Left forelimb (tissue), 1 donor: ENCODE data around the gene UQCRFS1.
"Not testable (repeated sequence)": the region's sequence is repeated elsewhere in the genome, so short reads cannot be mapped to it uniquely, and the experiment has no call there.

Source experiments
- DNase-seq: peaks from one replicate; pipeline ENCODE4 v3.0.0-alpha.2; 2018; ENCODE audit warnings: low spot score

The UQCRFS1 gene

GRCh38 chr19:29214411-29214810 is 1.5 kb upstream of the UQCRFS1 start:
- DNase-seq: no peak

- no peak for DNase-seq
Observed at GRCh38 chr19:29212356-29212647, 649 bp downstream of the UQCRFS1 start.

DNA sequence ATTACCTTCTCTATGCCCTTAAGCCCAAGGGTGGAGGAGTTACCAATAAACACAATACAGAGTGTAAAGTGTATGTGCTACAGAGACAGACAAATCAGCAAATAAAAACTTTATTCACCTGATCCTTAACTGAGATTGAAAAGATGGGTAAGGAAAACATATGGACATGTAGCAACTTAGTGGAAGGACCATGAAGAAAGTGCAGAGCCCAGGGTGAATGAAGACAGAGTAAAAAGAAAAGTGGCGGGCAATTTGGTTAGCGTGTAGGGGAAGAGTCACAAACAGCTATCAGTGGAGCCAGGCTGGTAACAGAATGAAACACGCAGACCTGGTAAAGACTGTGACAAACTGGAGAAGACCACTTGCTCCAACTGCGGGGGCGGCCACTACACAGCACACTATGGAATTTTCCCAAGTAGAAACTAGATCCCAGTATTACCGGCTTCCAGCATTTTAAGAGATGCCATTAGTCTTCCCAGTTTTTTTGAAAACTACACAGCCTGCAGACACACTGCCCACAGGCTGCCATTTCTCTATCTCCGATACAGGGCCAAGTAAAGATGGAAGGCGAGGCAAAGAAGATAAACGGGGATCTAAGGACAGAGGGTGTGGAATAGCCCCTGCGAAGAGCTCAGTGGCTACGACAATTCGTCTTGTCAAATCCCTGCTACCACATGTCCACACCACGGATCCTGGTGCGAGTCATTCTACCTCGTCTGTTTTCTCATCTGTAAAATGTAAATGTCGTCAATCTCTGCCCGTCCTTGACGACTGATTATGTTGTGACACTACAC is 1.2 kb downstream of the UQCRFS1 start:
- DNase-seq: no peak

GRCh38 chr19:29211041-29211440 is 1.9 kb downstream of the UQCRFS1 start:
- DNase-seq: not testable (repeated sequence)

- not testable (repeated sequence) for DNase-seq
Observed at GRCh38 chr19:29210502-29210901, 2.4 kb downstream of the UQCRFS1 start.

- DNase-seq: not testable (repeated sequence)
Observed at GRCh38 chr19:29207403-29208187, 5.4 kb downstream of the UQCRFS1 start.

- no peak for DNase-seq
Observed at GRCh38 chr19:29206453-29206852, 6.5 kb downstream of the UQCRFS1 start.

DNA sequence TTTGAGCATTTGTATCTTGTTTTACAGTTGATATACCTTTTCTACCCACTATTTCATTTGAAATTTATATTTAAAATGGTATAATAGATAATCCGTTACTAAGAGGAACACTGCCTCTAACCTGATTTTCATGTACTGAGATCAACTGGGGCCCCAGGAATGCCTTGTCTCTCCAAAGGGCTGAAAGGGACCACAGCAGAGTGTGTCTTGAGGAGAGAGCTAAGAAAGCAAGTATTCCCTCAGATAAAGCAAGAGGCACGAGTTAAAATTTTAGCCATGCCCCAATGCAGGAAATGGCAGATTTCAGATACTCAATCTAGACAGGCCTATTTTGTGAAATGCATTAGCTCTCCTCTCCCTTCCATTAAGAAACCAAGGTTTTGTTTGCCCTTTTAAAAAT is 10.7 kb downstream of the UQCRFS1 start:
- DNase-seq: no peak

DNA sequence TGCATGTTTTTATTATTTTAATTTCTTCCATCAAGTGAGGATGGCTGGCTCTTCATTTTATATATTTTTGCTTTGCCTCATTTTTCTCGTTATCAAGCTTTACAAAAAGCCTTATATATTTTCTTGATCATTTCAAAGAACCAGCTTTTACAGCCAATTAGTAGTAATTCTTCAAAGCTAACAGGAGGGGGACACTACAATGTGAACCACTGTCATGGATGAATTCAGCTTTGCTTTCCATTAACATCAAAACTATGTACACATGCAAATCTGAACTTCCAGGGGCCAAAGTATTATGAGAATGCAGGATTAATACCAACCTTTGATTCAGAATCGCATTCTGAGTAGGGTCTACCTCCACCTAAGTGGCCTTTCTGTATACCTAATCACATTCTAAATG is 11.1 kb downstream of the UQCRFS1 start:
- no peak for DNase-seq

GRCh38 chr19:29194658-29195057 is 18.3 kb downstream of the UQCRFS1 start:
- DNase-seq: no peak

GRCh38 chr19:29193155-29193554 is 19.8 kb downstream of the UQCRFS1 start:
- DNase-seq: no peak

GRCh38 chr19:29191005-29191404 is 21.9 kb downstream of the UQCRFS1 start:
- DNase-seq: no peak

DNA sequence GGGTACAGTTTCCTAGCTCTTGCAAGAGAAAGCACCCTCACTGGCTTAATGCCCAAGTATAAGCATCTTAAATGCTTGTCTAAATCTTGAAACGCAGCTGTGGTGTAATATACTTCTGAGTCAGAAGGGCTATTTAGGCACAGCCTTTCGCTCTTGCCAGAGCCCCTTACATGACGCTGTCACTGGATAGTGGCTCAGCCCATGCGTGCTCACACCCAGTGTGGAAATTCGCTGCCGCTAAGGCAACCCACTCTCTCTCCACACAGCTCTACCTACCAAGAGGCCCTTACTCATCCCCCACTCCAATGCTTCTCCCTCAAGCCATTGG is 24.0 kb downstream of the UQCRFS1 start:
- no peak for DNase-seq

- DNase-seq: no peak
Observed at GRCh38 chr19:29188289-29189032, 24.5 kb downstream of the UQCRFS1 start.

DNA sequence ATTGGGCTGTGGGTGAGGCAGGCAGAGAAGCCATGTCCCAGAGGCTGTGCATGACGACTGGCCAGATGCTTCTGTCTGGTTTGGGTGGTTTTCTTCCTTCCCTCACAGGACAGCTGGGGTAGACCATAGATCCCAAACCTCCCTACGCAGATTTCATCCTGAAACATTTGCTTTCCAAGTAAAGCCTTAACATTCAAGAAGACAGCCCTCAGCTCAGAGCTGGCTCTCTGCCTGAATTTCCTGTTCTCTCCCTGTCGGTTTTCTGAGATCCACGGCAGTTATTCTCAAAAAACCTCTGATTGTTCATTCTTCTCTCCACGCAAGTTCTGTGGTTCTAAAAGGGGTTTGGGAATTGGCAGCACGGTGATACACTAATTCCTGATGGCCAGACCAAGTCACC is 25.3 kb downstream of the UQCRFS1 start:
- DNase-seq: no peak

DNA sequence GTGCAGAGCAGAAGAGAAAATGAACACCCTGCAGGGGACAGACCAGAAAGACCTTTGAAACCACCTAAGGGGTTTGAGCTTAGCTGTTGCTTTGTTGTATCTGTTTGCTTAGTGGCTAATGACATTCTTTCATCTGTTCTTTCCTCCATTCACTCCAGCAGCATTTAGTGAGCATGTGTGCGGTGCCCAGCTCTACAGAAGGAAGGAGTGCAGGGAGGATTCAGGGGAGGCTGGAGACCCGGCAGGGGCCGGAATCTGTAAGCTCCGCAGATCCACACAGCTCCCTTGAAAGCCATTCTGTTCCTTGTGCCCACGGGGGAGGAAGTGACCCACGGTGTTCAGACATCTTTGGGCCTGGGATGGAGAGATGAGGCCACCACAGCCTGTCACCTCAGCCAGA is 27.5 kb downstream of the UQCRFS1 start:
- DNase-seq: no peak

DNA sequence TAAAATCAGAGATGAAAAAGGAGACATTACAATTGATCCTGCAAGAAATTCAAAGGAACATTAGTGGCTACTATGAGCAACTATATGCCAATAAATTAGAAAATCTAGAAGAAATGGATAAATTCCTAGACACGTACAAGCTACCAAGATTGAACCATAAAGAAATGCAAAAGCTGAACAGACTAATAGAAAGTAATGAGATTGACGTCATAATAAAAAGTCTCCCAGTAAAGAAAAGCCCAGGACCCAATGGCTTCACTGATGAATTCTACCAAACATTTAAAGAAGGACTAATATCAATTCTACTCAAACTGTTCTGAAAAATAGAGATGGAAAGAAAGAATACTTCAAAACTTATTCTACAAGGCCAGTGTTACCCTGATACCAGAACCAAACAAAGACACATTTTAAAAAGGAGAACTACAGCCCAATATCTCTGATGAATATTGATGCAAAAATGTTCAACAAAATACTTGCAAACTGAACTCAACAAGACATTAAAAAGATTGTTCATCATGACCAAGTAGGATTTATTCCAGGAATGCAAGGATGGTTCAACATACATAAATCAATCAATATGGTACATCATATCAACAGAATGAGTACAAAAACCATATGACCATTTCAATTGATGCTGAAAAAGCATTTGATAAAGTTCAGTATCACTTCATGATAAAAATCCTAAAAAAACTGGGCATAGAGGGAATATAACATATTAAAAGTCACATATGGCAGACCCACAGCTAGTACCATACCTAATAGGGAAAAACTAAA is 35.8 kb downstream of the UQCRFS1 start:
- DNase-seq: no peak

GRCh38 chr19:29173896-29174295 is 39.1 kb downstream of the UQCRFS1 start:
- no peak for DNase-seq

GRCh38 chr19:29172302-29172701 is 40.6 kb downstream of the UQCRFS1 start:
- no peak for DNase-seq

- no peak for DNase-seq
Observed at GRCh38 chr19:29171525-29171924, 41.4 kb downstream of the UQCRFS1 start.

- no peak for DNase-seq
Observed at GRCh38 chr19:29170554-29170953, 42.4 kb downstream of the UQCRFS1 start.

- no peak for DNase-seq
Observed at GRCh38 chr19:29162694-29163093, 50.3 kb downstream of the UQCRFS1 start.
